PFSK-1 (cell line): Measurements from ENCODE around the gene PTF1A.

Experiments used
- TAF1 ChIP-seq: IDR thresholded peaks from 2 replicates; pipeline ENCODE4 v1.6.1; 2012; ENCODE audit warnings: low read length, control low read depth, borderline replicate concordance; ENCODE audit not compliant: insufficient read depth
- TF ChIP-seq, protein P1 (sequence below), 2 experiments: IDR thresholded peaks; 2 replicates each; pipeline versions ENCODE4 v1.6.1 to v1.8.0; 2011 to 2012; ENCODE audit warnings: low read depth in 2 of 2, low read length in 2 of 2, control low read depth in 1 of 2, inconsistent platforms in 1 of 2, mild to moderate bottlenecking in 1 of 2, moderate library complexity in 1 of 2; ENCODE audit not compliant: insufficient read depth in 1 of 2

DNA sequence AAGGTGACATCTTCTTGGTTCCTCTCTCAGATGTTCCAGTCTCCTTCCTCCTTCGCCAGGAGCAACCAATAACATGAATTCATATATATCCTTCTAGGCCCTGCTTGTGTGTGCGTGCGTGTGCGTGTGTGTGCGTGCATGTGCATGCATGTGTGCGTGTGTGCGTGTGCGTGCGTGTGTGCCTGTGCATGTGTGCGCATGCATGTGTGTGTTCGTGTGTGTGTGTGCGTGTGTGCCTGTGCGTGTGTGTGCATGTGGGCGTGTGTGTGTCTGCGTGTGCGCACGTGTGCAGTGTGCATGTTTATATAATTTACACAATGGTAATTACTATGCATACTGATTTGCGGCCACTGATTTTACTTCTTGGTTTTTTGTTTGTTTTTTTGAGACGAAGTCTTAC is 43.9 kb upstream of the PTF1A start:
- TF ChIP-seq, protein P1, sequence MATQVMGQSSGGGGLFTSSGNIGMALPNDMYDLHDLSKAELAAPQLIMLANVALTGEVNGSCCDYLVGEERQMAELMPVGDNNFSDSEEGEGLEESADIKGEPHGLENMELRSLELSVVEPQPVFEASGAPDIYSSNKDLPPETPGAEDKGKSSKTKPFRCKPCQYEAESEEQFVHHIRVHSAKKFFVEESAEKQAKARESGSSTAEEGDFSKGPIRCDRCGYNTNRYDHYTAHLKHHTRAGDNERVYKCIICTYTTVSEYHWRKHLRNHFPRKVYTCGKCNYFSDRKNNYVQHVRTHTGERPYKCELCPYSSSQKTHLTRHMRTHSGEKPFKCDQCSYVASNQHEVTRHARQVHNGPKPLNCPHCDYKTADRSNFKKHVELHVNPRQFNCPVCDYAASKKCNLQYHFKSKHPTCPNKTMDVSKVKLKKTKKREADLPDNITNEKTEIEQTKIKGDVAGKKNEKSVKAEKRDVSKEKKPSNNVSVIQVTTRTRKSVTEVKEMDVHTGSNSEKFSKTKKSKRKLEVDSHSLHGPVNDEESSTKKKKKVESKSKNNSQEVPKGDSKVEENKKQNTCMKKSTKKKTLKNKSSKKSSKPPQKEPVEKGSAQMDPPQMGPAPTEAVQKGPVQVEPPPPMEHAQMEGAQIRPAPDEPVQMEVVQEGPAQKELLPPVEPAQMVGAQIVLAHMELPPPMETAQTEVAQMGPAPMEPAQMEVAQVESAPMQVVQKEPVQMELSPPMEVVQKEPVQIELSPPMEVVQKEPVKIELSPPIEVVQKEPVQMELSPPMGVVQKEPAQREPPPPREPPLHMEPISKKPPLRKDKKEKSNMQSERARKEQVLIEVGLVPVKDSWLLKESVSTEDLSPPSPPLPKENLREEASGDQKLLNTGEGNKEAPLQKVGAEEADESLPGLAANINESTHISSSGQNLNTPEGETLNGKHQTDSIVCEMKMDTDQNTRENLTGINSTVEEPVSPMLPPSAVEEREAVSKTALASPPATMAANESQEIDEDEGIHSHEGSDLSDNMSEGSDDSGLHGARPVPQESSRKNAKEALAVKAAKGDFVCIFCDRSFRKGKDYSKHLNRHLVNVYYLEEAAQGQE (IDR thresholded peaks at IDR 0.05; ENCODE audit: insufficient read depth in 1 of 2, low read depth in 2 of 2, low read length in 2 of 2) = no peak
- TF ChIP-seq TAF1 = no peak
